Stimulated activated CD8-positive, alpha-beta memory T cell treated with anti-CD3 and anti-CD28 coated beads, Interleukin-7, amount 100 ng/mL, for 48 hours (primary cell): ENCODE measurements around the gene MDGA2.

ENCODE experiments used
- DNase-seq, 2 donors: peaks; one replicate each; pipeline ENCODE4 v3.0.0-alpha.2; 2020; ENCODE audit warnings: low read depth in 1 of 2; ENCODE audit errors: extremely low read depth in 1 of 2

Gene MDGA2

DNA sequence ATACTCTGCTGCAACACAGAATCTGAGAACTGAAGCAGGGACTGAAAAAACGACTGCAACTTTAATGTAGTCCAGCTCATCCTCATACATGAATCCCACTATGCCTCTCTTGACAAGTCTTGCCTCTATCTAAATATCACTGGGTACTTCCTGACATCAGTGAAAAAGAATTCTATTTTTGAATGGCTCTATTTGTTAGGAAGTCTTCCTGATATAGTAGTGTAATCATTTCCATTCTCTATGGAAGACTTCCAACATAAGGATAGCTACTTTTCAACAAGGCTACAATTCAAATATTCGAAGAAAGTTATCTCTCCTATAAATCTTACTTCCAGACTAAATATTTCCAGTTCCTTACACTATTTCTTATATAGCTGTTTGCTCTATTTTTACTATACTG lies 167.5 kb downstream of the MDGA2 start:
- DNase-seq, result no peak

DNA sequence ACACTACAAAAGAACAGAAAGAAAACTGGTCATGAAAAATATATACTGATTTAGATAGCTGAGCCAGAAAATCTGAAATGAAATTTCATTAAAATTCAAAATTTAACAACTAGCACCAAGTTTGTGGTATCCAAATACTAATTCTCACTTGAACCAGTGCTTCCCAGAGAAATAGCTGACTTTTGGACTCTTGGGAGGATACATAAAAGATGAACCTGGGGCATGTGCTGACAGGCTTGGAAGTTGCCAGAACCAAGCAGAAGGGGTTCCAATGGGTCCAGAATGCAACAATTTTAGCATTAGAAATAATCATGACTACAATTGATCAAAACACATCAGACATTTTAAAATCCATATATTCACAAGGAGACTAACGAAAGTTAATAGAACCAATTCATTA lies 175.0 kb downstream of the MDGA2 start:
- DNase-seq, result no peak

DNA sequence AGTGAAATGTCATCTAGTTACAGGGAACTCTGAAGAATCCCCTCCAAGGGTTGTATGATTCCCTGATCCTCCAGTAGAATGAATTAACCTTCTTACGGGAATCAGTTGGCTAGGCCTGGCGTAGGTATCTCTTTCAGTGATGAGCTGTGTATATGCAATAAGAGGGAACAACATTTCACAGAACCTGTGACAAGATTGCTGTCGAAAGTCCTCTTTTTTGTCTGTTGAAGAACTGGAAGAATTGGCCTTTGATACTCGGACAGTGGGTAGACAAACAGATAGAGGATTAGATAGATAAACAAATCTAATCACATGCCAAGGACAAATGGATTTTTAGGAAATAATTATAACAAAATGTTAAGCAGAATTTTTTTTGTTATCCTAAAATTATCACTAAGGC lies 184.6 kb downstream of the MDGA2 start:
- DNase-seq, result no peak

DNA sequence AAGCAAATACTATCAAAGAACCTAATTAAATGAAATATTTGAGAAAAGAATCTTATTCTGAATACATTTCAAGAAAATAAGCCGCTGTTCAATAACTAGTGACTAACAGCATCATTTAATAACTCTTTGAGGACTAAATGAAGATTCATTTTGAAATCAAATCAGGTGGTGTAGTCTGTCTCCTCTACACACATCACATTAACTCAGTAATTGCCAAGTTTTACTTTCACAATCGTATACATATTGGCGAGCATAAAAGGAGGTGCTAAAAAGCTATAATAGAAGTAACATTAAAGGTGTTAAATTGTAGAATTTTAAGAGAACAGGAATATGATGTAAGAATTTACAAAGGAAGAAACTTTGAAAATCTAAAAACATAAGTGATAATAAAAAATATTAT lies 185.1 kb downstream of the MDGA2 start:
- no peak for DNase-seq

DNA sequence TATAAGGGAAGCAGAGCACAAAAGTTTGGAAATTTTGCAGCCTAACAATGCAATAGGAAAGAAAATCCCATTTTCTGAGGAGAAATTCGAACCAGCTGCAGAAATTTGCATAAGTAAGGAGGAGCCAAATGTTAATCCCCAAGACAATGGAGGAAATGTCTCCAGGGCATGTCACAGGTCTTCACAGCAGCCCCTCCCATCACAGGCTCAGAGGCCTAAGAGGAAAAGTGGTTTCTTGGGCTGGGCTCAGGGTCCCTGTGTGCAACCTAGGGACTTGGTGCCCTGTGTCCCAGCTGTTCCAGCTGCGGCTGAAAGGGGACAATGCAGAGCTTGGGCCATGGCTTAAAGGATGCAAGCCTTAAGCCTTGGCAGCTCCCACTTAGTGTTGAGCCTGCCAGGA lies 190.0 kb downstream of the MDGA2 start:
- no peak for DNase-seq

DNA sequence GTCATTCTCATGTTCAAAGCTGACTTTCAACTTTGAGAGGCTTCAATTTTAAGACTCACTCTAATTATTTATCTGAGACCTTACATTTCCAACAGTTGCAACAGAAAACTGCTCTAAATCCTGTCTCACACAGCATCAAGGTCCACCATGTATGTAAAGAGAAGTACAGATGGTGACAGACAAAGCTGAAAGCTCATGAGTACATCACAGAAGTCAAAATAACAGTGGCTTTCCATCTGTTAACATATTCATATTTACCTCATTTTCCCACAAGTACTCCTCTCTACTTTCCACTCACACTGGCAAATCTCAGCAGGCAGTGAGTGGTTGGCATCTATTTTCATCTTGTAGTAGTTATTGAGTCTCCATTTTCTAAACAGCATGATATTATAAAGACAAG lies 192.0 kb downstream of the MDGA2 start:
- no peak for DNase-seq

DNA sequence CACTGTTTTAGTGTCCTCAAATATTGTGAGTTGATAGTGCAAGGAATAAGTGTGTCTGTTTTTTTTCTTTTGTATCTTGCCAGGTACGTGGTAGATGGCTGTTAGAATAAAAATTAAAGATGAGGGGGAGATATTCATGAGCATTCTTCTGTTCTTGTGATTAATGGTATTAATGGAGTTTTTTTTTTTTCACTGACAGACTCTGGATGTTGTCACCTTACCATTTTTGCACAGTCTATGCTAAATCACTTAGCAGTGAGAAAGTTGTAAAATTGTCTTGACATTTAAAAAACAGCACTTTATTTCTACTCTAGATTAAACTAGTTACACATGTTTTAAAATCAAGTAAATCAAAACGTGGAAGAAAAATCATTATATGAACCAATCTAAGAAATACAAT lies 204.3 kb downstream of the MDGA2 start:
- no peak for DNase-seq

DNA sequence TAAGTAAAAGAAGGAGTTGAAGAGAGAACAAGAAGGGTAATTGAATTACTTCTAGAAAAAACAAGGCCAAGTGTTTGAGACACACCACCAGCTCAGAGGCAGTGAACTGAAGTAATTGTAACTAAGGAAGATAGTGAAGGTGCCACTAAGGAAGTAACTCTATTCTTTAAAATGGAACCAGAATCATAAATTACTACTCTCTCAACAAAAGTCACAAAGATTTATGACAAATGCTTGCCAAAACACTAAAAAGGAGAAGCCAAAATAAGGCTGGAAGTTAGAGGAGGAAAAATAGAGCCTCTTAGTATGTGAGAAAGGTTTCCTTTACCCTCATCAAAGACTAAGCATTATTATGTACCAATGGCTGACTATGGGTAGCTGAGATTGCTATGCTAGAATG lies 208.5 kb downstream of the MDGA2 start:
- DNase-seq, result no peak

DNA sequence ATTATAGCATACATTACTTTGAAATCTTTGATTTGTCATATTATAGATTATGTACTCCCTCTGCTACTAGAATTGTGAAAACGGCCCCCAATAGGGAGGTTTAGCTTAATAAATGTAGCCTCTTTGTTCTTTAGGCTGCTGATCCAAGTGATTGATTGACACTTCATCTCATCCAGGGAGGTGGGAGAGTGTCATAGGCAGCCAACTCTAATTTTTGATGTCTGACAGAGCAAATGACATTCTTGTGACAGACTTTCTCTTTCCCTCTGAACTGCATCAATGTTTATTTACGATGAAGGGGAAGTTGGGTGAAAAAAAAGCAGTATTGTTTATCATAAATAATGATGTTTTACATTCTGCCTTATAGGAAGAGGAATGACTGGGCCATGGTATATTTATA lies 221.4 kb downstream of the MDGA2 start:
- no peak for DNase-seq

DNA sequence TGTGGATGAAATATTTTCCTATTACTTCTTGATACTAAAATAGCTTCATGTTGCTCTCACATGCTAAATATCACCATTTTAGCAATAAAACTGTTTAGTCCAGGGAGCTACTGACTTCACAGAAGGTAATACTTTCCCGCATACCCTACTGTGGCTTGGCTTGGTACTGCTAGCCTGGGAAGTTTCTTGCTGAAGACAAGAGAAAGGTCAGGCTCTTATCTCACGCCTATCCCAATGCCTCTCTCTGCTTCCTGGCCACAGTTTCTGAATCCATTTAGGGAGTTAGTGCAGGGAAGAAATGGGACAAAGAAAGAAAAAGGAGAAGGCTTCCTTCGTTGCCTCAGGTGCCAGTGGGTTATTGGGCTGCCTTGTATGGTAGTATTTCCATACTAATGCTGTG lies 228.3 kb downstream of the MDGA2 start:
- DNase-seq, result no peak

DNA sequence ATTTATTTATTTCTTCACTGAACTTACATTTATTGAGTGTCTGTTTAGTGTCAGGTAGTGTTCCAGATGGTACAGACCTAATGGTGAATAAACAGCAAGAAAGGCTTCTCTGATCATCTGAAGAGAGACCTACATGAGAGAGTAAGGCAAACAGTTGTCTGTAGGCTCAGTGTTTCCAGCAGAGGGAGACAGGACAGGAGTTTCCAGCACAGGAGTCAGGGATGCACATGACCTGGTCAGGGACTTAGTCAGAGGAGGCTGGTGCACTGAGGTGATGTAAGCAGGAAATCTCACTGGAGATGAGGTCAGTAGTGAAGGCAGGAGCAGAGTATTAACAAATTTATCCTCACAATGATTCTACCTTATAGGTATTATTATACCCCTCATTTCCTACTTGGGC lies 233.2 kb downstream of the MDGA2 start:
- DNase-seq, result no peak

DNA sequence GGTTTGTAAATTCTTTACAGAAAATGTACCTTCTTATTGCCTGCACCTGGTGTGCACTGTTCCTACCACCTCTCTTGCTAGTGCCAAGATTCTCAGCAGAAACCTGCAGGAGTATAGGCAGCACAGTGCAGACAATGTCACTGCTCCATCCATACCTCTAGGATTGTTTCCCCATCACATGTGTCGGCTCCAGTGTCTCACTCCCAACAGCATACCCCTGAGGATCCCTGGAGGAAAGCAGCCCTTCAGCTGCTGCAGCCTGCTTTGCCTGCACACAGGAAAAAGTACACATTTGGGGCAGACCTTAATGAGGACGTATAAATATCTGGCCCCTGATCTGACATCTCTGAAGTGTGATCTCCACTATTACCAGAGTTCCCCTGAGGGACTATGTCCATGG lies 235.5 kb downstream of the MDGA2 start:
- no peak for DNase-seq

DNA sequence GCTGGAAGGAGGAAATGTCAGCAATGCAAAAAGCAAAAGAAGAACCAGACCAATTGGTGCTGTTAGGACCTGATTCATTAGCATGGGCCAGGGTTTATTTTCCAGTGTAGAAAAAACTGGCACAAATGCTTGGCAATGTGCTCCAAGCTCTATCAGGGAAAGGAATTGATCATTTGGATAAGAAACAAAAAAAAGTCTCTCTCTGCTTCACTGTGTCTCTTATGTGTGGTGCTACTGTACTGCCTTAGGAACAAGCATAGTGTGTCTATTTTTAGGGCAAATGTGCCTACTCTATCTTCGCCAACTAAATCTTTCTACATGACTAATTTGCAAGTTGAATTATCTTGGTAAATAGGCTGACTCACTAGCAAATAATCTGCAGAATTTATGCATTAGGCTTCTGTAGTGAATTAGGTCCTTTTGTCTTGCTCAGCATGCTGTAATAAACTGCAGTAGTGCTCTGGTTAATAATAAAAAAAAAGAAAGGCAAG lies 236.7 kb downstream of the MDGA2 start:
- no peak for DNase-seq

DNA sequence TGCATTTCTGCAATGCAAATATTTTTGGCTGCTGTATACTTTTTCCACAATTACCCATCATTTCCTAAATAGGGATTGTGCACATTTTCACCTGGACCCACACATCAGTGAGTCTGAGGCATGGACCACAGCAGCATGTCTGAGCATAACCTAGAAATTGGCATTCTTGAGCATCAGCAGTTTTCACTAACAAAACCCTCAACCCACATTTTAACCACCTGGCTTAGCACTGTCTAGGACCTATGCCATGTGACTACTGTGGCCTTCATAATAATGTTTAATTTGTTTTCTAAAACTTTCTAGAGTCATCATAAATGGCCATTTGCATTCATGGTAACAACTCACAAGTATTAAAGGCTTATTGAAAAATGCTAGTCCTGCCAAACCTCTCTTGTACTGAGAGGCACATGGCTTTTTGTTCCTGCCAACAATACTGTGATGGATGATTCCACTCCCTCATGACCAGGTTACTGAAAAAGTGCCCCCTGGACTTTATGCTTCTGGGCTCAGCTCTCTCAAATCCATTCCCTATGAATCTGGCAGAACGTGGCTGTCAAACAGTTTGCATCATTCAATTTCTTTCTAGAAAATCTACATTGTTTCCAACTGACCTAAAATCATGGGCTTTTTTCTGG lies 240.0 kb downstream of the MDGA2 start:
- DNase-seq, result no peak

DNA sequence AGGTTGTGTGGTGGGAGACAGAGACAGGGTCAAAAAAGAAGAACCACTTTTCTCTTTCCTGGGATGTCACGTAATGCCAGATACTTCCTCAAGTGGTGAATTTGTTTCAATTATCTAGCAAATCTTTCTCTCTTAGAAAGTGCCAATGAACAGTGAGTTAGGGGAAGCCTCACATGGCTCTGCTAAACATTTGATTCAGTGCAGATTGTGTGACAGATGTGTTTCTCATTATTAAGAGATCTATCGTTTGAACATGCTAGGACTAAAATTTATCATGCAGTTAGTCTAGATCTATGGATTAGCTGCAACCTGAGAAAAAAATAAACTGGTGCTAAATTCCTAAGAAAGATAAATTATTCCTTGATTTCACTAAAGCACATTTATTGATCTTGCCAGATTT lies 247.8 kb downstream of the MDGA2 start:
- no peak for DNase-seq

DNA sequence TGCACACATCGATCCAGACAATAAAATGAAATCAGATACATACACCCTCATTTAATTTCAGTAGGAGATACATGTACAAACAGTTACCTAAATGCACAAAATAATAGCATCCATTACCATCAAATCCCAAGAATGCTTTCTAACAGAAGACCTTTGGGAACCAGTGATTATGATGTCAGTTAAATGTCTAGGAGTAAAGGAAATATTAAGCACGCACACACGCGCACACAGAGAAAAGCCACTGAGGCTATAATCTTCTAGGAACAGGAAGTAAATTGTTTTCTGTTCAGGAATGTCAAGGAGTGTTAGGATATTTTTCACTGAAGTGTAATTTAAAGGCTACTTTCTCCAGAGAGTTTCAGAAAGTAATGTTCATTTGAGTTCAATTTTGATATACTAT lies 250.1 kb downstream of the MDGA2 start:
- no peak for DNase-seq

DNA sequence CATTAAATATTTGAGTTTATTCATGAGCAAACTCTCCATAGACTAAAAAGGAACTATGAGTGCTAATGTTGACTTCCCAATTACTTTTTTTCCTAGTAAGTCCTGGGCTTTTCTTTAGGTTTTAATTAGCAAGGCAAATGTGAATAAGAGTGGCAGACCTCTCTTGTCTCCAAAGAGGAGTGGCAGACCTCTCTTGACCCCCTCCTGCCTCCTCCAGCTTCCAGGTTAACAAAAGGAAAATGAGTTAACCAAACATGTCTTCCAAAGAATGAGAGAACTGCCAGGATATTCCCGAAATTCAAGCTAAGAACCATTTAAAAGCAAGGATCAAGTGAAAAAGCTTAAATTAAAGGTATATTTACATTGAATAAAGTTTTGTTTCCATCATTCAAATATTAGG lies 253.2 kb downstream of the MDGA2 start:
- no peak for DNase-seq

DNA sequence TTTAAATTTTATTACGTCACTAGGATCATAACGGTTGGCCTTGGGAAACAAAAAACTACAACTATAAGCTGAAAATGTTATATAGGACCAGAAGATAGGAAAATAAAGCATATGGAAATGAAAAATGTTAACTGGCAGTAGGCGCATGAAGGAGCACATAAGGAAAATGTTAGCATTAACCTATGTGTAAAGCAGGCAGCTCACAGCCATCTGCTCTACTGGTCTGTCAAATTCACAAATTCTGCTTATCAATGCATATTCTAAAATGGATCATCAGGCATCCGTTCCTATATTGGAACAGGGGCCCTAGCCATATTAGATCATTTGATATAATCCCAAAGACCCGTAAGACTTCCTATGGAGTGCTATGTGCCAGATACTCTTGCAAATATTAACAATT lies 263.9 kb downstream of the MDGA2 start:
- no peak for DNase-seq

DNA sequence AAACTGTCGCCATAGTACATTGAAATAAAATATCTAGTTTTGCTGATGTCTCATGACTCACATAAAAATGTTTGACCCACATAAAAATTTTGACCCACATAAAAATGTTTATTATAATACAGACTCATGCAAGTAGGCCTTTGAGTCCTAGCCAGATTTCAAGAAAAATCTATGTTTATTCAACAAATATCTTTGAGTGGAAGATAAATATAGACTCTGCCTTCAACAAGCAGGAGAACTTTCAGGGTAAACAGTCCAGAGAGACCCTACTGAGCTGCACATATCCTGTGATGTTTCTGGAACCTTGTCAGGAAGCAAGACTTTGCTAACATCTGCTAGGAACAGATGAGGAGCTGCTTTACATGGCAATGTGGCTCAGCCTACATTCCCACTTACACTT lies 283.1 kb downstream of the MDGA2 start:
- DNase-seq, result no peak

DNA sequence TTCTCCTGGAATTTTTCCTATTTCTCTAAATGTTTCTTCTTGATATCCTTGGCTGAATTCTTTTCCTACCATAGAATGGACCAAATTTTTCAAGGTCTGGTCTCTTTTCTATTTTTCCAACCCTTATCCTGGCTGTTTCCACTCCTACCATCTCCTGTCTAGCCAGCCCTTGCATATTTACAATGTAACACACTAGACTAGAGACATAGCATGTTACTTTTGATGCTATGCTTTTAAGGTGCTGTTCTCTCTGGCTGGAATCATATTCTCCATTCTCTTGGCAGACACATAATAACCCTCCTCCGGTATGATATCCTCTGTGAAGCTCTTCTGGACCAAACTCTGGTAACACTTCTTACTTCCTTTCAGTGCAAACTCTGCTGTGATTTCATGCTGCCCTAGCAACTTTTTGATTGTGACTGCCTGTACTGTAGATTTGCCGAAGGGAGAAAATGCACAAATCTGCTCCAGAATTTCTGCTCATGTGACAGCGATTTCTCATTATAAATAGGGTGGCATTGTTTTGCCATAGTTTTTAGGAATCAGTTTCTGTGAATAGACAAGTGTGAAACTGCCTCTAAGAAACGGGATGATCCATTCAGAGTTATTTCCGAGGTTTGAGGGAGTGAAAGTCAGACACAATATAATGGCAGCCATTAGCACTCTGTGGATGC lies 284.4 kb downstream of the MDGA2 start:
- no peak for DNase-seq

DNA sequence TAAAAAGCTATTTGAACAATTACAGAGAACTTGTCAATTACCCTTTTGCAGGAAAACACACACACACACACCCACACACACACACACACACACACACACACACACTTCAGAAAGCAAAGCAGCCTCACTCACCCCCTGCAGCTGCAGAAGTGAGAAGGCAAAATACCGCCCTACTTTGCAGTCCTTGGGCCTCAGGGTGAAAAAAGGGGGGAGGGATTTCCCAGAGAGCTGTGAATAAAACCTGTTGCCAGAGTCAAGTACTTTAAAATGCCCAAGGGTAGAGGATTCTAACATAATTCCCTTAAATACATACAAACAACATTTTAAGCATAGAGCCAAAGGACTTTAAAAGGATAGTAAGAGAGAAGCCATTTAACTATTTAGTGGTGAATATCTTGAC lies 285.9 kb downstream of the MDGA2 start:
- no peak for DNase-seq

DNA sequence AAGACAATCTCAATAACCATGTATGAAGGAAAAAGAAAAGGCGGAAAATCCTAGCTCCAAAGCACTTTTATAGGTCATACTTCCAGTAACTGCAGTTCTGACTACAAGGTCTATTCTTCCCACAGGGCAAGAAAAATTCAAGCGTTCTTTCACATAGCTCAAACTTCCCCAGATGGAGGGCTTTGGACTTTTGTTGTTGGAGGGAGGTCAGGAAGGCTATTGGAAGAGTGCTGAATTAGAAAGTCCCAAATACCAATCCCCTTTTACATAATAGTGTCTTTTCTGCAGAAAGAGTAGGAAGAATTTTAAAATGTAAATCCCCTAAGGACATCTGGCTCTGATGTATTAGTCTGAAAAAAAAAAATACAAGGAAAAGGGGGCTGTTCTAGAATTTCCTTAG lies 309.4 kb downstream of the MDGA2 start:
- DNase-seq, result no peak

DNA sequence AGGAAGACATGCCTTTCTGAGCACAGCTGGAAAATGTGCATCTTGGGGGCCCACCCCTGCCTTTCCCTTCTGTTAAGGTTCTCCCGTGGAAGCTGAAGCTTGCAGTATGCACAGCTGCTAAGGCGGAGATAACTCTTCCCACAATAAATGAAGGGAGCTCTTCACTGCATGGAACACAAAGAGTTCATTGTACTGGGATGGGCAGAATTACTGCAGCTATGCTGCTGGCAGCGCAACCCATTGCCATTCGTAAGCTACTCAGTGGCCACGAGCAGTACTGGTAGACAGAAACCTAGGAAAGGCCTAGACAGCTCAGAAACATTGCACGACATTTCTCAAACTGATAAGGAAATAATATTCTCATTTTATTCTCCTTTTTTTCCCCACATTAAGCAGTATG lies 310.2 kb downstream of the MDGA2 start:
- no peak for DNase-seq
